Measurements from ENCODE around the gene PARVA.

PARVA gene

GRCh38 chr11:12376259-12377081 is 901 bp upstream of the PARVA start:
- DNase-seq = peak; percentile 82

GRCh38 chr11:12377824-12378593 is 638 bp downstream of the PARVA start:
- DNase-seq = peak; percentile 89

- DNase-seq = no peak
Measured at GRCh38 chr11:12380565-12381325, 3.4 kb downstream of the PARVA start.

GRCh38 chr11:12381875-12382274 is 4.5 kb downstream of the PARVA start:
- DNase-seq = peak; percentile 35

- peak; percentile 69 for DNase-seq
Measured at GRCh38 chr11:12382451-12382850, 5.1 kb downstream of the PARVA start.

- no peak for DNase-seq
Measured at GRCh38 chr11:12386309-12386708, 8.9 kb downstream of the PARVA start.

GRCh38 chr11:12386745-12387144 is 9.4 kb downstream of the PARVA start:
- DNase-seq = no peak

- DNase-seq = no peak
Measured at GRCh38 chr11:12388173-12388572, 10.8 kb downstream of the PARVA start.

- DNase-seq = no peak
Measured at GRCh38 chr11:12388939-12389670, 11.7 kb downstream of the PARVA start.

GRCh38 chr11:12389676-12390657 is 12.6 kb downstream of the PARVA start:
- DNase-seq = no peak

- DNase-seq = no peak
Measured at GRCh38 chr11:12390687-12391110, 13.3 kb downstream of the PARVA start.

- DNase-seq = no peak
Measured at GRCh38 chr11:12392672-12393071, 15.3 kb downstream of the PARVA start.

GRCh38 chr11:12393691-12394090 is 16.3 kb downstream of the PARVA start:
- DNase-seq = no peak

GRCh38 chr11:12394601-12395000 is 17.2 kb downstream of the PARVA start:
- no peak for DNase-seq

- DNase-seq = no peak
Measured at GRCh38 chr11:12395333-12395732, 18.0 kb downstream of the PARVA start.

- peak; percentile 99 for DNase-seq
Measured at GRCh38 chr11:12397931-12398334, 20.6 kb downstream of the PARVA start.

GRCh38 chr11:12399355-12399754 is 22.0 kb downstream of the PARVA start:
- DNase-seq = no peak

- DNase-seq = peak; percentile 44
Measured at GRCh38 chr11:12402025-12402424, 24.7 kb downstream of the PARVA start.

- DNase-seq = no peak
Measured at GRCh38 chr11:12402691-12403120, 25.3 kb downstream of the PARVA start.

- no peak for DNase-seq
Measured at GRCh38 chr11:12403122-12403996, 26.0 kb downstream of the PARVA start.
